Activated CD8-positive, alpha-beta memory T cell treated with anti-CD3 and anti-CD28 coated beads, Interleukin-2, amount 50 U/mL, for 4 hours (primary cell): Measurements from ENCODE around the gene DTNBP1.

Source experiments
- DNase-seq: peaks from one replicate; pipeline ENCODE4 v3.0.0-alpha.2; 2020

The DTNBP1 gene

DNA sequence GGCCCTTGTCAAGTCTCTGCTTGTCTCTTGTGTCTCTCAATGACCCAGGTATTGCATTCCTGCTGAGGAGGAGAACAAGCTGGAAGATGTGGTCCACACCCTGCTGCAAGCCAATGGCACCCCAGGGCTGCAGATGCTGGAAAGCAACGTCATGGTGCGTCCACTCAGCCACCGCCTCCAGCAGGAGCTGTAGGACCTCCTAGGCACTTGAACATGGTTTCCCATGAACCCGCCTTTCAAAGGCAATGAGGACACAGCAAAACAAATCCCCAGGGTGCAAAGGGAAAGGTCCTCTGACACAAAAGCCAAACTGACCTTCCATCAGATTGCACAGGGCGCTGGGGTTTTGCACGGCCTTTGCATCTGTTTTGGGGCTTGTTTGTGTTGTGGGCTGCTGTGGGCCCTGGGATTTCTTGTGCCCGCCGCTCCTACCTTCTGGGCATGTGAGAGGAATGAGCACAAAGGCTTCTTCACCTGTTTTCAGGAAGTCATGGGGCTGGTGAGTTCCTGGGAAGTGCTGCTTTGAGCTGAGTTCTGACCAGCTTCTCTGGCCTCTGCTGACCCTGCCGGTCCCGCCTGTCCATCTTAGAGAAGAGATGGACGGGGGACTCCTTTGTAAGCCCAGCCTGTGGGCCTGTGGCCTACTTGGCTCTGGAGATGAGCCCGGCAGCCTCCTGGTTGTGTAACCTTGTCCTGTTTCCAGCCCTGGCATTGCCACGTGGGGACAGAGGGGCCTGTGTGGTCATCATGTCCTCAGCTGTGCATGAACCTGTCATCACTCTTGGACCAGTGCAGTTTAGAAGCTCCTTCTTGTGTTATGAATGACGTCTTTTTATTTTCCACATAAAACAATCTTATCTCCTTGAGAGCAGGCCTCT is 151.3 kb downstream of the DTNBP1 start:
- no peak for DNase-seq

GRCh38 chr6:15510536-15511247 is 152.1 kb downstream of the DTNBP1 start:
- no peak for DNase-seq

DNA sequence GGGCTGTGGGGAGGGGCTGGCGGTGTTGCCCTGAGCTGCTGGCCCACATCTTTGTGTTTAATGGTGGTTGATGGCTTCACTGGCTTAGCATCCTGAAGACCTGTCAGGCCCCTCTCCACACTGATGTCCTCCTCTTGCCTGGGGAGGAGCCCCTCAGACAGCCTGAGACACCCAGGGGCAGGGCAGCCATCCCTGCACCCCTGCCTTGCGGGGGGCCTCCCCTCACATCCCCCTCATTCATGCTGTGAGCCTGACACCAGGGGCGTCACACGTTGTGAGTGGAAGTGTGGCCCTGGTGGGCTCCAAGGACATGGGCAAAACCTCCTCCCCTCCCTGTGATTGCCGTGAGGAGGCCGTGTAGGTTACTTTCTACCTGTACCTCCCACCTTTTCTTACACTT is 152.7 kb downstream of the DTNBP1 start:
- no peak for DNase-seq

GRCh38 chr6:15509335-15509933 is 153.4 kb downstream of the DTNBP1 start:
- no peak for DNase-seq

DNA sequence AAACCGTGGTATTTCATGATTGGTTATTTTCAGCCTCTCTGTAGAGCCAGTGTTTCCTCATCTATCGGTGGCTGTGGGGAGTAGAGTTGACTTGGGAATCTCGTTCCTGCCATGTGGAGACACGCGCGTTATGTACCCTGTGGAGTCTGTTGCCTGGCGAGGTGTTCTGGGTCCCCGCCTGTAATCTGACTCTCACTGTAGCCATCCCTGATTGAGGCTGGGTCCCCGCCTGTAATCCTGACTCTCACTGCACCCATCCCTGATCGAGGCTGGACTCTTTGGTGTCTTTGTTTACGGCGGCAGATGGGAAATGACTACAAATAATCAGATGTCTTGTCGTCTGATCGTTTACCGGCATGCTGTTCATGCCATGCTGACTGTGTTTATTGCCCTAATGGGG is 153.9 kb downstream of the DTNBP1 start:
- DNase-seq, result no peak

GRCh38 chr6:15508441-15508871 is 154.4 kb downstream of the DTNBP1 start:
- peak; percentile 9 for DNase-seq

GRCh38 chr6:15507746-15508145 is 155.1 kb downstream of the DTNBP1 start:
- peak; percentile 9 for DNase-seq

DNA sequence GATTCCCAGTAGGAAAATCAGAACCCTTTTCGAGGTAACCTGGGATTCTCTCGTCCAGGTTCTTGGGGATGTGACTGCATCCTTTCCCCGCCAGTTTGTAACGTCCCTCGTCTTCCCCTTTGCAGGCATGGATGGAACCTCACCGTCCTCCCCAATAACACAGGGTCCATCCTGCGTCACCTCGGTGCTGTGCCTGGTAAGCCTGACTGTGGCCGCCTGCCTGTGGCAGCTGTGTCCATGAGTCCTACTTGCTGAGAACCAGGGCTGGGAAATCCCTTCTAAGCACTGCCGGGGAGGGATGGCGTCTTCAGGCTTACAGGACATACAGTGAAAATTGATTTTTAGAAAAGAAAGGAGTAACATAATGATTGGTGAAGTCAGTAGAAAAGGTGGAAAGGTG is 155.6 kb downstream of the DTNBP1 start:
- peak; percentile 5 for DNase-seq

- peak; percentile 1 for DNase-seq
These were observed 156.8 kb downstream of the DTNBP1 start for GRCh38 chr6:15506066-15506465.

DNA sequence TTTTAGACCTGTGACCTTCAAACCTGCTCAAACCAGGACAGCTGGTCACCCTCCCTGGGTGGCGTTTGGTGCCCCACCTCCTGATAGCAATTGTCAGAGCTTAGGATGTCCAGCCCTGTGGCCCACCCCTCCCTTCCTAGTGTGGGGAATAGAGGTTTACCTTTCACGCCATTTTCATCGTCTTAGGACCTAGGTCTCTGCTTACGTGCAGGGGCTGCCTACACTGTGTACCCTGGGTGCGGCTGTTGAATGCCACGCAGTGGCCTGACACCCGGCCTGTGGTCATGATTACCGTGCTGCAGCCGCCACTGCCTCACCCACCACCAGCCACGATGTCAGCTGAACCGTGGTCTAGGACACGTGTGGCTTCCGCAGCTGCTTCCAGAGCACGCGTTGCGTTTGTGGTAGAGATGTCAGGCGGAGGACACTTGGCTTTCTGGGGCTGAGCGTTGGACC is 157.3 kb downstream of the DTNBP1 start:
- peak; percentile 13 for DNase-seq

GRCh38 chr6:15504581-15505350 is 158.1 kb downstream of the DTNBP1 start:
- peak; percentile 10 for DNase-seq

DNA sequence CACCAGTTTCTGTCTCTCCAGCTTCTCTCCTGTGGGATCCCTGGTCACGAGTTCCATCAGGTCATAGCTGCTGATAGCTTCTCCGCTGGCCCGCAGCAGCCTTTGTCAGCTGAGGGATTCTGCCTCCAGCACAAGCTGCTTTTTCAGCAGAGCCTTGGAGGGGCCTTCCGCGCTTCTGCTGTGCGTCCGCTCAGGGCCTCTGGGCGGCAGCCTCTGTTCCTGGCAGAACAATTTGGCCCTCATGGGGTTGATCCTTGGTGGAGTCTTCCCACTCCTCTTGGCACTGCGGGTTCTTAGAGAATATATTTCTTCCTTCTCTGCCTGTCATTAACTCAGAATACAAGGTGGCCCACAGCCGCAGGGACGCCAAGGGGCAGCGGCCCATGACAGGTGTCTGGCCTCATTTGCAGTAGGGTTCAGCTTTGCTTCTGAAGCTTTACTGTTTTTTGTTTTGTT is 158.8 kb downstream of the DTNBP1 start:
- DNase-seq, result peak; percentile 6

GRCh38 chr6:15503346-15503680 is 159.5 kb downstream of the DTNBP1 start:
- peak; percentile 1 for DNase-seq

DNA sequence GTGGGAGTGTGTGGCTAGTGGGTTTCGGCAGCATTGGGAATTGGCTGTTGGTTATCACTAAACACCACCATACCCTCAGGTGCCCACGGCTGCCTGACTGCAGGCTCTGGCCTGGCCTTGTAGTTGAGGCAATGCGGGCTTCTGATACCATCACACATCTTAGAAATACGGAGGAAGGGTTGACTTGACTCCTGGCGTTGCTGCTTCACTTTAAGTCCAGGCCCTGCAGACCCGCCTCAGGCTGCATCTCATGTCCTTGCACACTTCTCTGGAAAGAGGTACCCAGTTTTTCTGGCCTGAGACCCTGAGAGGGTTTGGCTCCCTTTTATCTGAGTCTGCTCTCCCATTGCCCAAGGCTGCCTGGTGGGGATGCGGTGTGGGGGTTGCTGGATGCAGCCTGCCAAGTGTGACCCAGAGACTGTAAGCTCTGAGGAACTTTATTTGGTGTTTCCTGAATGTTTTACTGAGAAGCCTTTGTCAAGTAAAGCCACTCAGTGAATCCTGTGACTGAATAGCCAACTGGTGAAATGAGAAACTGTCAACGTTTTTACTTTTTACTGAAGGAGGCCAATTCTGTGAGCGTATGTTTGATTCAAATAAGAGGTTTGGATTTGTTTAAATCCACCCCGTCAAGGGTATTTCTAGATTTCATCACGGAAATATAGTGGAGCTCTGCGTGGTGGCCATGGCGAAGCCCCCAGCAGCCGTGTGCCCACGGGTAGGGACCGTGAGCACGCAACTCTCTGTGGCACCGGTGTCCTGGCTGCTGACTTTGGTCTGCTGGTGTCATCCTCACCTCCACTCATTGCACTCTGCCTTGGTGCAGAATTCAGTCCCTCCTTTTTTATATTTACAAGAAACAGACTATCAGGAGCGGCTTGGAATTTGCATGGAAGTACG is 160.1 kb downstream of the DTNBP1 start:
- DNase-seq, result peak; percentile 9

GRCh38 chr6:15501826-15502445 is 160.9 kb downstream of the DTNBP1 start:
- DNase-seq, result peak; percentile 7

DNA sequence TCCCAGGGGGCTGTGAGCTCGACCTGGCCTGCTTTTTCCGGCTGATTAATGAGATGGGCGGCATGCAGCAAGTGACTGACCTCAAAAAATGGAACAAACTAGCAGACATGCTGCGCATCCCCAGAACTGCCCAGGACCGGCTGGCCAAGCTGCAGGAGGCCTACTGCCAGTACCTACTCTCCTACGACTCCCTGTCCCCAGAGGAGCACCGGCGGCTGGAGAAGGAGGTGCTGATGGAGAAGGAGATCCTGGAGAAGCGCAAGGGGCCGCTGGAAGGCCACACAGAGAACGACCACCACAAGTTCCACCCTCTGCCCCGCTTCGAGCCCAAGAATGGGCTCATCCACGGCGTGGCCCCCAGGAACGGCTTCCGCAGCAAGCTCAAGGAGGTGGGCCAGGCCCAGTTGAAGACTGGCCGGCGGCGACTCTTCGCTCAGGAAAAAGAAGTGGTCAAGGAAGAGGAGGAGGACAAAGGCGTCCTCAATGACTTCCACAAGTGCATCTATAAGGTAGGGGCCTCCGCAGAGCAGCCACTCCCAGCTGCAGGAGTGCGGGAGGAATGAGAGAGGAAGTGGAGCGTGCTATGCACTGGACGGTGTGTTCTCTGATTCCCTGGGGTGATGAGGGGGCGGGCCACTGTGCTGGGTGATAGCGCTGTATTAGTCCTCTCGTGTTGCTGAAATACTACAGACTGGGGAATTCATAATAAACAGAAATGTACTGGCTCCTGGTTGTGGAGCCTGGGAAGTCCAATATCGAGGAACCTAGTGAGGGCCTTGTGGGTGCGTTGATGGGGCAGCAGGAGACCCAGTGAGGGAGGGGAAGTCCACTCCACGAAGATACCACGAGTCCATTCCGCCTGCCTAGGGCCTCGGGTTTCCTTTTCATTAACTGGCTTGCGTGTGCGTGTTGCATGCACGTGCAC is 161.7 kb downstream of the DTNBP1 start:
- peak; percentile 11 for DNase-seq

DNA sequence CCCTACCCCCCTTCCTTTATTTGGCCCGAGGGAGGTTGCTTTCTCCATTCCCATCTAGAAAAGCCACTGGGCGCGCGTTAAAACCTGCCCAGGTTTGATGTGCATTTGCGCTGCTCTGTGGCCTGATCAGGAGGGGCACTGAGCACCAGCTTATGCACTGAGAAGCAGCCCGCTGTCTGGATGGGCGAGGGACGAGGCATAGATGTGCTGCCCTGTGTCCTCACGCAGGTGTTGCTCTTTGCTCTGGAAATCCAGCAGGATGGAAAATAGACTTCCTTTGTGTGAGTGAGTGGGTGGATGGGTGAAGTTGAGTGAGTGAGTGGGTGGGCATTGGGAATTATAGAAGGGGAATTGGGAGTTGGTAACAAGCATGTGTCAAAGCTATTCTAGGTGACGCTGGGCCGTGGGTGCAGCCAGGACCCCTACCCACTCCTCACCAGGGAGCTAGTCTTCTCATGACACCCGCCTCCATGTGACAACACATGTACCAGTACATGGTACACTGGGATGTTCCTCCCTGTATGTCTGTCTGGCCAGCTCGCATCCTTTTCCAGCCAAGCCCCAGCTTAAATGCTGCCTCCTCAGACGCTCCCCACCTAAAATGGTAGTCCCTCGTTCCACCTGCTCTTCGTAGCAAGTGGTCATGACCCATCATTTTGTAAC is 162.6 kb downstream of the DTNBP1 start:
- DNase-seq, result peak; percentile 9

- DNase-seq, result no peak
These were observed 163.2 kb downstream of the DTNBP1 start for GRCh38 chr6:15499591-15499990.

DNA sequence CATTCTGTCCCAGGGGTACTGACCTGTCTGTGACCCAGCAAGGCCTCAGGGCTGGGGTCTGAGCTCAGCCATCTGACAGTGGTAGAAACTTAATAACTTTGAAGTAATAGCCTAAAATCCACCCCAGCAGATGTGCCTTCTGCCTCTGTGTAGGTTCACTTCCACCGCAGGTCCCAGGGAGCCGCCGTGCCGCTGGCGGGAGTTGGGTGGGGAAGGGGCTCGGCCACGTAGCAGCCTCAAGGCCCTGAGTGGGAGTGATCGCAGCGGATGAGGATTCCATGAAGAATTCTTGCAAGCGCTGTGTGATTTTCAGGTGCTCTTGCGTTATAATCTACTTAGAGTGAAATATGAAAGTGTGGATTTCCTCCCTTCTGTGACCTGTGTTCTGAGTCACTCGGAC is 163.7 kb downstream of the DTNBP1 start:
- DNase-seq, result no peak

DNA sequence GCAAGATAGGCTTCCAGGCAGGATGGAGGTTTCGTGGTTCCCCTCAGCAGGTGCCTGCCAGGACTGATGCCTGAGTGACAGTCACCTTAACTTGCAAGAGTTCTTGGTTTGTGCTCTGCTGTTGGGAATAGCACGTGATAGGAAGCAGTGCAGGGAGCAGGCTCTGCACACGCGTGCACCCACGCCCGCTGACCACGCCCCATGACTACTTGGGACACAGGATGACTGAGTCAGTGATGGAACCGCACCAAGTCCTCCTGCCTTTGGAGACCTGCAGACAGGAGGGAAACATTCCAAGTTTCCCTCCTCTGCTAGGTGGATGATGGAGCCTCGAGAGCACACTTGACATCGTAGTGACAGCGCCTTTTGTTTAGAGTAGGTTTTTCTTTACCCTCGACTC is 164.2 kb downstream of the DTNBP1 start:
- DNase-seq, result peak; percentile 2
